Measurements from ENCODE around the gene WNT7B. TPM values are rescaled to one million over a fixed set of nuclear protein-coding genes. Genes with fewer than 3 reads are reported as not detected.

Gene WNT7B
- total RNA-seq, 1 donor from 2014 or later = not detected

DNA sequence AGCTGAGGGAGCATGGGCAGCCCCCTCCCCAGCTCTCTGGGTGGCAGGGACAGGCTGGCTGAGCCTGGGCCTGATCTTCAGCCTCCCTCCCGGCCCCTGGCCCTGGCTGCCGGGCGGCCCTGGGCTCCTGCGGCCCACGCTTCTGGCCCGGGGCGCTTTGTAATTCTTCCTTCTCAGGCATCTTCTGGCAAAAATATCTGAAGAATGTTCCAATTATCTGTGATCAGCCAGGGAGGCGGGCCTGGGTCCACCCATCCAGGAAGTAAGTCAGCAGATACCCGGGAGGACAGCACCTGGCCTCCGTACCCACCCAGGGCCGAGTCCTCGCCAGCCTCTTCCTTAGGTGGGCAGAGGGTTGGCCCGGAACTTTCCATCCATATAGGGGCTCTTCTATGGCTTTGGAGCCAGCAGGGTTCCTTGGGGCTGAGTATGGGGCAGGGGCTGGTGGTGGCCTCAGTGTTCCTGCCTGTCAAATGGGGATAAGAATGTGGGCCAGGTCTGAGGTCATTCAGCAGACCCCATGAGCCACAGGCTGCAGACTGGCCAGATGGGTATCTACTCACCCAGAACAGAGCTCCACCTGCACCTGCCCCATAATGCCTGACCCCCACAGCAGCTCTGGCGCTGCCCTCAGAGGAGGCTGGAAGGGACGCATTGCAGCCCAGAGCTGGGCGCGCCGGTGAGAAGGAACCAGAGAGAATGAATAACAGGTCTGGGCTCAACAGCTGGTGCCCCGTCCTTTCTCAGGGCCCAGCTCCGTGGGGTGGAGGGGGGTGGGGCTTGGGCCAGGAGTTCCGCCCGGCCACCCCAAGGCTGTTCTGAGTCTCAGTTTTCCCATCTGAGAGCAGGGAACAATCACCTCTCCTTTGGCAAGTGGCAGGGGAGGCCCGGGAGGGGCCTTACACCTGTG, 16.2 kb downstream of the WNT7B start:
- DNase-seq (ENCODE audit: low spot score) = no peak

- DNase-seq (ENCODE audit: low spot score) = no peak
Measured at GRCh38 chr22:45959719-45960476, 17.1 kb downstream of the WNT7B start.

- DNase-seq (ENCODE audit: low spot score) = no peak
Measured at GRCh38 chr22:45958971-45959370, 18.0 kb downstream of the WNT7B start.

GRCh38 chr22:45957826-45958225, 19.1 kb downstream of the WNT7B start:
- no peak for DNase-seq (ENCODE audit: low spot score)

GRCh38 chr22:45953178-45953577, 23.8 kb downstream of the WNT7B start:
- DNase-seq (ENCODE audit: low spot score) = no peak

DNA sequence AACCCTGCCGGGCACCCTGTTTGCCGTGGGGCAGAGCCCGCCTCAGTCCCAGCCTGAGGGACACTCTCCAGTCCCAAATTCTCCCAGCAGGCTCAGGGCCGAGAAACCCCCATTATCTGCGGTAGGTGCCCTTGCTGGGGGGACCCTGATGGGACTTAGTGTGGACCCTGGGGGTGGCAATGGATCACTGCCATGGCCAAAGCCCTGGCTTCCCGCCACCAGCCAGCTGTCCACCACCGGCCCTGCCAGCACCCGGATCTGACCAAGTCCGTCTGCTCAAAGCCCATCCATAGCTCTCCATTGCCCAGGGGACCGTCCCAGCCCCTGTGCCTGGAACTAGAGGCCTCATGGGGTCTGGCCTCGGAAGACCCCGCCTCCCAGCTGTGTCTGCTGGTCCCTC, 24.4 kb downstream of the WNT7B start:
- DNase-seq (ENCODE audit: low spot score) = no peak

DNA sequence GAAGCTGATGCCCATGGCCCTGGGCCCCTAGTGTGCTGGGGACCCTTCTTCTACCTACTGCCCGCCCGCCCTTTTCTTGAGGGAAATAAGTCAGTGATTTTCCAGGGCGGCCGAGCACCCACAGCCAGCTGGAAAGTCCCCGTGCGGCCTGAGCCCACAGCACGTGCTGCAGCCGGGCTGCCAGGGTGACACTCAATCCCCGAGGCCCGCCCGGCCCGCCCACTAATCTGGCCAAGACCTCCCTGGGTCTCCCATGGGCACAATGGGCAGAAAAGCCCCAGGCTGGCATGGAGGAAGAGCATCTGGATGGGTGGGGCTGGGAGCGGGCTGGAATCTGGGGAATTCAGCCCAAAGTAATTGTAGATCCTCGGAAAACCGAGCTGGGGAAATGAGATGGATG, 24.8 kb downstream of the WNT7B start:
- DNase-seq (ENCODE audit: low spot score) = no peak

- DNase-seq (ENCODE audit: low spot score) = no peak
Measured at GRCh38 chr22:45949891-45950290, 27.1 kb downstream of the WNT7B start.

GRCh38 chr22:45949258-45949870, 27.6 kb downstream of the WNT7B start:
- DNase-seq (ENCODE audit: low spot score) = no peak

DNA sequence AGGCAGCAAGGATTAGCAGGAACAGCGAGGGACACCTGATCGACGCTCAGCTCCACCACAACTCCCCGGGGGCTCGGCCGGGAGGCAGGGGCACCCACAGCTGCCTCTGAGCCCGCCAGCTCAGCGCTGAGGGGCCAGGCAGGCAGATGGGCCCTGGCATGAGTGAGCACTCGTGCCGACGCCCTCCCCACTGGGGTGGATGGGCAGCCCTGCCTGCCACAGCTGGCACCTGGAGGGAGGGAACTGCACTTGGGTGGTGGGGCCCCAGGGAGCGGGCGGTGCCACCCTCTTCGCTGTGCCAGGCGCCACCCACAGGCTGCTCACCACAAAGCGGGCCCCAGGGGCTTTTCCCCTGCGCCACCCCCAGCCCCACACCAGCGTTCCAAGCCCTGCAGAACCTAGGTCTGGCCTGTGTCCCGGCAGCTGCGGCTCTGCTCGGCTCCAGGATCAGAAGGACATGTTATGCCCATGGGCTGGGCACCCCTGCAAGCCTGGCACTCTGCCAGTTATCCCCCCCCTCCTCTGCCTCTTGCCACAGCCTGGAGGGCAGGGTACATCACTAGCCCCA, 28.8 kb downstream of the WNT7B start:
- DNase-seq (ENCODE audit: low spot score) = no peak

DNA sequence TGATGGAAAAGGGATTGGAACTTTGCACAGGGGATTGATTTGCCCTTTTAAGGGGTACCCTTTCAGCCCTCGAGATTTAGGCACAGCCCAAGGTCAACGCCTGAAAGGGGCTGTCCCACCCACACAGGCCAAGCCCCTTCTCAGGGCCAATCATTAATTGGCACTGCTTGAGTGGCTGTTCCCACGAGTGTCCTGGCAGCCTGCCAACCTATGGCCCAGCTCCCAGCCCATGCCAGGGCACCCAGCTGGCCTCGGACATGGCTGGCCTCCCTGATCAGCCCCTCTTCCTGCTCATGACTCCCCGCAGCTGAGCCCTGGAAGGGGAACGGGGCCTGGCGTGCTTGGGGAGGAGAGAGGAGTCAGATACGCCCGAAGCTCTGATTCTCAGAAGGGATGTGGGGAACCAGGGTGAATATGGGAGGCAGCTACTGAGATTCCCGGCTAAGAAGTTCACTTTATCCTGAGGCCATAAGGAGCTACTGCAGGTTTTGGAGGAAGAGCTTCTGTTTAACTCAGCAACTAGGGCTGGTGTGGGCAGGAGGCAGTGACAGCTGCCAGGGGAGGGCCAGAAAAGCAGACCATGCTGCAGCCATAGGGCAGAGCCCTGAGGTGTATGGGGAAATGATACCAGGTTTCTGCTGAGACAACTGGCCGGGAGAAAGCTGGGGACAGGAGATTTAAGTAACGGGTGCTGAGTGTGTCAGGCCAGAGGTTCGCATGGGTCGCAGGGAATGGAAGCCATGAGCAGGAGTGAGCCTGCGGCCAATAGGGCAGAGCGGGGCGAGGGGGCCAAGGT, 30.0 kb downstream of the WNT7B start:
- DNase-seq (ENCODE audit: low spot score) = no peak

- DNase-seq (ENCODE audit: low spot score) = no peak
Measured at GRCh38 chr22:45945621-45946106, 31.3 kb downstream of the WNT7B start.

- DNase-seq (ENCODE audit: low spot score) = no peak
Measured at GRCh38 chr22:45942787-45943493, 34.0 kb downstream of the WNT7B start.

GRCh38 chr22:45942344-45942743, 34.6 kb downstream of the WNT7B start:
- DNase-seq (ENCODE audit: low spot score) = no peak

DNA sequence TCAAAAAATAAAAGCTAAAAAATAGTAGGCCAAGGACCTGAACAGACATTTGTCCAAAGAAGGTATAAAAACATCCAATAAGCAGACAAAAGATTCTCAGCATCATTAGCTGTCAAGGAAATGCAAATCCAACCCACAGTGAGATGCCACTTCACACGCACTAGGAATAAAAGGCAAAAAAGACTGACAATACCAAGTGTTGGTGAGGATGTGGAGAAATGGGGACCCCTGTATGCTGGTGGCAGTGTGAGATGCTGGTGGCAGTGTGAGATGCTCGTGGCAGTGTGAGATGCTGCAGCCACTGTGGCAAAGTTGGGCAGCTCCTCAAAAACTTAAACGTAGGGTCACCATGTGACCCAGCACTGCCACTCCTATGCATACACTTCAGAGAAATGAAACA, 38.0 kb downstream of the WNT7B start:
- DNase-seq (ENCODE audit: low spot score) = no peak

- DNase-seq (ENCODE audit: low spot score) = no peak
Measured at GRCh38 chr22:45937960-45938359, 39.0 kb downstream of the WNT7B start.

GRCh38 chr22:45935573-45935972, 41.4 kb downstream of the WNT7B start:
- no peak for DNase-seq (ENCODE audit: low spot score)

- no peak for DNase-seq (ENCODE audit: low spot score)
Measured at GRCh38 chr22:45934659-45935341, 42.2 kb downstream of the WNT7B start.

GRCh38 chr22:45934168-45934564, 42.8 kb downstream of the WNT7B start:
- no peak for DNase-seq (ENCODE audit: low spot score)

All from mesenteric fat pad (tissue), 1 donor.